Ecto neural progenitor cell (in vitro differentiated cells): ENCODE data around the gene ADGRL4.
A peak's percentile ranks its signal among the peaks of the same experiment; 100 is the strongest.
"Not testable (repeated sequence)": the region's sequence is repeated elsewhere in the genome, so short reads cannot be mapped to it uniquely, and the experiment has no call there.

ENCODE experiments used
- DNase-seq: peaks from one replicate; pipeline ENCODE4 v3.0.0-alpha.2; 2018; ENCODE audit warnings: low spot score

The ADGRL4 gene

GRCh38 chr1:78916986-78917385 is 89.5 kb downstream of the ADGRL4 start:
- DNase-seq, result no peak

- DNase-seq, result no peak
Measured at GRCh38 chr1:78913950-78914349, 92.6 kb downstream of the ADGRL4 start.

- no peak for DNase-seq
Measured at GRCh38 chr1:78911956-78912880, 94.3 kb downstream of the ADGRL4 start.

GRCh38 chr1:78902641-78903040 is 103.9 kb downstream of the ADGRL4 start:
- no peak for DNase-seq

- no peak for DNase-seq
Measured at GRCh38 chr1:78894811-78895210, 111.7 kb downstream of the ADGRL4 start.

- DNase-seq, result no peak
Measured at GRCh38 chr1:78892260-78892840, 114.2 kb downstream of the ADGRL4 start.

- no peak for DNase-seq
Measured at GRCh38 chr1:78887458-78887857, 119.1 kb downstream of the ADGRL4 start.

- DNase-seq, result no peak
Measured at GRCh38 chr1:78884685-78885452, 121.7 kb downstream of the ADGRL4 start.

GRCh38 chr1:78880223-78880622 is 126.3 kb downstream of the ADGRL4 start:
- DNase-seq, result no peak

- DNase-seq, result not testable (repeated sequence)
Measured at GRCh38 chr1:78875986-78876385, 130.5 kb downstream of the ADGRL4 start.

- not testable (repeated sequence) for DNase-seq
Measured at GRCh38 chr1:78872801-78873200, 133.7 kb downstream of the ADGRL4 start.

GRCh38 chr1:78871249-78871648 is 135.3 kb downstream of the ADGRL4 start:
- no peak for DNase-seq

GRCh38 chr1:78869136-78869535 is 137.4 kb downstream of the ADGRL4 start:
- no peak for DNase-seq

- DNase-seq, result no peak
Measured at GRCh38 chr1:78864175-78864574, 142.4 kb downstream of the ADGRL4 start.

- no peak for DNase-seq
Measured at GRCh38 chr1:78856096-78856495, 150.4 kb downstream of the ADGRL4 start.

- no peak for DNase-seq
Measured at GRCh38 chr1:78855258-78855657, 151.3 kb downstream of the ADGRL4 start.

GRCh38 chr1:78854556-78854955 is 152.0 kb downstream of the ADGRL4 start:
- no peak for DNase-seq

GRCh38 chr1:78843546-78843945 is 163.0 kb downstream of the ADGRL4 start:
- DNase-seq, result no peak

GRCh38 chr1:78843111-78843510 is 163.4 kb downstream of the ADGRL4 start:
- no peak for DNase-seq

- DNase-seq, result peak; percentile 54
Measured at GRCh38 chr1:78840453-78841271, 165.9 kb downstream of the ADGRL4 start.
